Airway epithelial cell (primary cell): ENCODE data around the gene HSPA1A. TPM values are rescaled to one million over a fixed set of nuclear protein-coding genes. Genes with fewer than 3 reads are reported as not detected.

Source experiments
- total RNA-seq: library from RNA; depleted of rRNA; stranded (reverse); fragments of >200 nt; gene quantifications from 2 replicates; pipeline ENCODE4 v1.2.3, GENCODE V29; 2015

HSPA1A gene
- total RNA-seq: 85.4 and 93.2 TPM in 2 replicates

DNA sequence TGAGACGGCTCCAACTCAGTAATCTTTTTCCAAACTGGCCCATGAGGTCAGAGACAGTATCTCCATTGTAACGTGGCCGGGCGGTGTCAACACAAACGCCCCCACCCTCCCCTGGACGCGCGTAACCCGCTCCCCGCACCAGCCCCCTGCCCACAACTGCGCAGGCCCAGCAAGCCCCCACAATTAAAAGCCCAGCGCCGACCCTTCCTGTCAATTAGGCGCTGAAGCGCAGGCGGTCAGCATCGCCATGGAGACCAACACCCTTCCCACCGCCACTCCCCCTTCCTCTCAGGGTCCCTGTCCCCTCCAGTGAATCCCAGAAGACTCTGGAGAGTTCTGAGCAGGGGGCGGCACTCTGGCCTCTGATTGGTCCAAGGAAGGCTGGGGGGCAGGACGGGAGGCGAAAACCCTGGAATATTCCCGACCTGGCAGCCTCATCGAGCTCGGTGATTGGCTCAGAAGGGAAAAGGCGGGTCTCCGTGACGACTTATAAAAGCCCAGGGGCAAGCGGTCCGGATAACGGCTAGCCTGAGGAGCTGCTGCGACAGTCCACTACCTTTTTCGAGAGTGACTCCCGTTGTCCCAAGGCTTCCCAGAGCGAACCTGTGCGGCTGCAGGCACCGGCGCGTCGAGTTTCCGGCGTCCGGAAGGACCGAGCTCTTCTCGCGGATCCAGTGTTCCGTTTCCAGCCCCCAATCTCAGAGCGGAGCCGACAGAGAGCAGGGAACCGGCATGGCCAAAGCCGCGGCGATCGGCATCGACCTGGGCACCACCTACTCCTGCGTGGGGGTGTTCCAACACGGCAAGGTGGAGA, at the start of gene HSPA1A, which contains the start of gene HSPA1L:
Gene HSPA1A, plus strand, starts transcription at position 519 of the 814 bp plus-strand sequence. Its CDS starts 214 bp downstream, at position 733.
Gene HSPA1L, minus strand, starts transcription at position 259 of the 814 bp plus-strand sequence. CDS start 3,311 bp downstream, outside the sequence.

GRCh38 chr6:31776989-31777666, 38.2 kb upstream of the HSPA1A start, which contains the start of gene VWA7:
TSS of gene VWA7 (minus strand) at chr6:31777328. CDS start at chr6:31776779, 549 bp downstream.

DNA sequence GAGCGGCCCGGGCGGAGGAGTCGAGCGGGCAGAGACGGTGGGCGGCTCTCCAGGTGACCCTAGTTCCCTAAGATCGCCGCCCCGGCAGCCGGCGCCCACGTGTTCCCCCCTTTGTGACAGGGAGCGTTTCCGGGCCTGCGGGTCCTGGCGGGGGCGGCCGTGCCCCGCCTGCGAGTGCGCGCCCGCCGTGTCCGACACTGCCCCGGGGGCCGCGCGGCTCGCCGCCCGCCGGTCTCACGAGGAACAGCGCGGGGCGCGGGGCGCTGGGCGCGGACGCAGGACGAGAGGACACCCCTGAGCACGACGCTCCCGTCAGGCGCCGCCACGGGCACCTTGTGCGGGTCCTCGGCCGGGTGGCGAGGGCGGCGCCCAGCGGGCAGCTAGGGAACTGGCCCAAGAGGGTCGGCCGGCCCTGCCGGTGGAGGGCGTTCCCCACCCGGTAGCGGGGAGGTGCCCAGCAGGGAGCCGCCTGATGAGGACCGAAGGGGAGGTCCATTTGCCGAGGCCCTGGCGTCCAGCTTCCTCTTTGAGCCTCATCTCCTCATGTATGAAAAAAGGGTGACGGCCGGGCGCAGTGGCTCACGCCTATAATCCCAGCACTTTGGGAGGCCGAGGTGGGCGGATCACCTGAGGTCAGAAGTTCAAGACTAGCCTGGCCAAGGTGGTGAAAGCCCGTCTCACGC, 19.6 kb upstream of the HSPA1A start, which contains the start of gene VARS1:
Gene VARS1, minus strand, starts transcription at position 137 of the 683 bp plus-strand sequence. CDS start 535 bp downstream, outside the sequence.

GRCh38 chr6:31806470-31807272, 8.7 kb upstream of the HSPA1A start, which contains the start of gene LSM2:
TSS of gene LSM2 (minus strand) at chr6:31806966. CDS start at chr6:31806757, 209 bp downstream.

DNA sequence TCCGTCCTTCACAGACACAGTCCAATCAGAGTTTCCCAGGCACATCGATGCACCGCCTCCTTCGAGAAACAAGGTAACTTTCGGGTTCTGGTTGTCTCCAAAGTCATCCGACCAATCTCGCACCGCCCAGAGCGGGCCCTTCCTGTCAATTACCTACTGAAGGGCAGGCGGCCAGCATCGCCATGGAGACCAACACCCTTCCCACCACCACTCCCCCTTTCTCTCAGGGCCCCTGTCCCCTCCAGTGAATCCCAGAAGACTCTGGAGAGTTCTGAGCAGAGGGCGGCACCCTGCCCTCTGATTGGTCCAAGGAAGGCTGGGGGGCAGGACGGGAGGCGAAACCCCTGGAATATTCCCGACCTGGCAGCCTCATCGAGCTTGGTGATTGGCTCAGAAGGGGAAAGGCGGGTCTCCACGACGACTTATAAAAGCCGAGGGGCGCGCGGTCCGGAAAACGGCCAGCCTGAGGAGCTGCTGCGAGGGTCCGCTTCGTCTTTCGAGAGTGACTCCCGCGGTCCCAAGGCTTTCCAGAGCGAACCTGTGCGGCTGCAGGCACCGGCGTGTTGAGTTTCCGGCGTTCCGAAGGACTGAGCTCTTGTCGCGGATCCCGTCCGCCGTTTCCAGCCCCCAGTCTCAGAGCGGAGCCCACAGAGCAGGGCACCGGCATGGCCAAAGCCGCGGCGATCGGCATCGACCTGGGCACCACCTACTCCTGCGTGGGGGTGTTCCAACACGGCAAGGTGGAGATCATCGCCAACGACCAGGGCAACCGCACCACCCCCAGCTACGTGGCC, 12.1 kb downstream of the HSPA1A start, which contains the start of gene HSPA1B:
Gene HSPA1B, plus strand, starts transcription at position 453 of the 794 bp plus-strand sequence. Its CDS starts 213 bp downstream, at position 666.

GRCh38 chr6:31862344-31863235, 47.2 kb downstream of the HSPA1A start, which contains the start of gene NEU1:
TSS of gene NEU1 (minus strand) at chr6:31862821. CDS start at chr6:31862776, 45 bp downstream.

Other genes starting within 250 kb of the HSPA1A start
- not detected in 2 replicates for gene LTA, start 243.3 kb upstream of the HSPA1A start, total RNA-seq
- gene TNF, start 240.0 kb upstream of the HSPA1A start, total RNA-seq: 0.23 and 0.28 TPM in 2 replicates
- gene LTB, start 233.1 kb upstream of the HSPA1A start, total RNA-seq: 0.85 and 1.5 TPM in 2 replicates
- gene LST1, start 229.3 kb upstream of the HSPA1A start, total RNA-seq: not detected in 2 replicates
- gene NCR3, start 222.5 kb upstream of the HSPA1A start, total RNA-seq: not detected in 2 replicates
- not detected in 2 replicates for gene AIF1, start 200.3 kb upstream of the HSPA1A start, total RNA-seq
- gene PRRC2A, start 194.8 kb upstream of the HSPA1A start, total RNA-seq: 63.4 and 119 TPM in 2 replicates
- 200 and 272 TPM in 2 replicates for gene BAG6, start 162.9 kb upstream of the HSPA1A start, total RNA-seq
- gene APOM, start 159.6 kb upstream of the HSPA1A start, total RNA-seq: 2.3 and 3.9 TPM in 2 replicates
- gene C6orf47, start 154.8 kb upstream of the HSPA1A start, total RNA-seq: 17.0 and 18.1 TPM in 2 replicates
- 14.5 and 14.7 TPM in 2 replicates for gene GPANK1, start 150.5 kb upstream of the HSPA1A start, total RNA-seq
- gene CSNK2B, start 149.5 kb upstream of the HSPA1A start, total RNA-seq: 236 and 271 TPM in 2 replicates
- 0.60 and 2.1 TPM in 2 replicates for gene LY6G5B, start 145.6 kb upstream of the HSPA1A start, total RNA-seq
- gene LY6G5C, start 134.5 kb upstream of the HSPA1A start, total RNA-seq: 0.42 and 0.79 TPM in 2 replicates
- 26.8 and 31.6 TPM in 2 replicates for gene ABHD16A, start 112.2 kb upstream of the HSPA1A start, total RNA-seq
- gene LY6G6F, start 108.7 kb upstream of the HSPA1A start, total RNA-seq: not detected in 2 replicates
- not detected in 2 replicates for gene LY6G6D, start 100.2 kb upstream of the HSPA1A start, total RNA-seq
- gene LY6G6C, start 93.8 kb upstream of the HSPA1A start, total RNA-seq: 1.5 and 3.7 TPM in 2 replicates
- gene MPIG6B, start 92.2 kb upstream of the HSPA1A start, total RNA-seq: 0.49 TPM in 1 of 2 replicates, not detected in the other
- 28.1 and 43.2 TPM in 2 replicates for gene DDAH2, start 86.2 kb upstream of the HSPA1A start, total RNA-seq
- gene CLIC1, start 79.0 kb upstream of the HSPA1A start, total RNA-seq: 445 and 657 TPM in 2 replicates
- gene MSH5, start 75.5 kb upstream of the HSPA1A start, total RNA-seq: 10.5 and 12.6 TPM in 2 replicates
- 0.63 and 2.0 TPM in 2 replicates for gene SAPCD1, start 52.9 kb upstream of the HSPA1A start, total RNA-seq
- 1.6 and 2.8 TPM in 2 replicates for gene VWA7, start 38.2 kb upstream of the HSPA1A start, total RNA-seq
- 109 and 115 TPM in 2 replicates for gene VARS1, start 19.8 kb upstream of the HSPA1A start, total RNA-seq
- 73.8 and 83.4 TPM in 2 replicates for gene LSM2, start 8.6 kb upstream of the HSPA1A start, total RNA-seq
- gene HSPA1L, start 260 bp upstream of the HSPA1A start, total RNA-seq: 0.14 and 0.21 TPM in 2 replicates
- 172 and 180 TPM in 2 replicates for gene HSPA1B, start 12.2 kb downstream of the HSPA1A start, total RNA-seq
- gene NEU1, start 47.3 kb downstream of the HSPA1A start, total RNA-seq: 34.1 and 39.3 TPM in 2 replicates
- 4.2 and 7.5 TPM in 2 replicates for gene SLC44A4, start 63.5 kb downstream of the HSPA1A start, total RNA-seq
- gene EHMT2, start 82.2 kb downstream of the HSPA1A start, total RNA-seq: 29.7 and 35.3 TPM in 2 replicates
- gene ZBTB12, start 86.5 kb downstream of the HSPA1A start, total RNA-seq: 0.46 and 0.99 TPM in 2 replicates
- 0.21 TPM in 1 of 2 replicates, not detected in the other for gene C2, start 112.2 kb downstream of the HSPA1A start, total RNA-seq
- 3.1 and 3.9 TPM in 2 replicates for gene CFB, start 130.6 kb downstream of the HSPA1A start, total RNA-seq
- gene NELFE, start 143.4 kb downstream of the HSPA1A start, total RNA-seq: 77.9 and 106 TPM in 2 replicates
- 42.3 and 66.5 TPM in 2 replicates for gene SKIC2, start 143.6 kb downstream of the HSPA1A start, total RNA-seq
- 16.1 and 17.8 TPM in 2 replicates for gene DXO, start 156.6 kb downstream of the HSPA1A start, total RNA-seq
- 0.05 and 1.1 TPM in 2 replicates for gene C4A, start 166.5 kb downstream of the HSPA1A start, total RNA-seq
- gene C4B, start 199.3 kb downstream of the HSPA1A start, total RNA-seq: 0.09 and 1.1 TPM in 2 replicates
- gene CYP21A2, start 222.9 kb downstream of the HSPA1A start, total RNA-seq: 0.28 TPM in 1 of 2 replicates, not detected in the other